HCT116 (cell line): ENCODE results near the gene CTU1.

Experiments used
- JUND ChIP-seq: IDR thresholded peaks from 2 replicates; pipeline ENCODE4 v1.6.1; 2012
- TF ChIP-seq, protein P1 (sequence below): IDR thresholded peaks from 2 replicates; pipeline ENCODE4 v1.6.1; 2012; ENCODE audit warnings: low read depth
- TF ChIP-seq, protein P2 (sequence below), 3 experiments: fragments of 200-600 bp in 1 of 3; sonication (generic) in 1 of 3; IDR thresholded peaks in 2 of 3; conservative IDR thresholded peaks in 1 of 3; 2 replicates each; pipeline ENCODE4 v1.5.1; 2012 to 2017; ENCODE audit warnings: low read depth in 2 of 3, low read length in 2 of 3, antibody characterized with exemption in 1 of 3, borderline replicate concordance in 1 of 3, control low read depth in 1 of 3, mild to moderate bottlenecking in 1 of 3, mixed read lengths in 1 of 3, mixed run types in 1 of 3, moderate library complexity in 1 of 3; ENCODE audit not compliant: insufficient read depth in 1 of 3
- TF ChIP-seq, protein P3 (sequence below): IDR thresholded peaks from 2 replicates; pipeline ENCODE4 v1.6.1; 2012

DNA sequence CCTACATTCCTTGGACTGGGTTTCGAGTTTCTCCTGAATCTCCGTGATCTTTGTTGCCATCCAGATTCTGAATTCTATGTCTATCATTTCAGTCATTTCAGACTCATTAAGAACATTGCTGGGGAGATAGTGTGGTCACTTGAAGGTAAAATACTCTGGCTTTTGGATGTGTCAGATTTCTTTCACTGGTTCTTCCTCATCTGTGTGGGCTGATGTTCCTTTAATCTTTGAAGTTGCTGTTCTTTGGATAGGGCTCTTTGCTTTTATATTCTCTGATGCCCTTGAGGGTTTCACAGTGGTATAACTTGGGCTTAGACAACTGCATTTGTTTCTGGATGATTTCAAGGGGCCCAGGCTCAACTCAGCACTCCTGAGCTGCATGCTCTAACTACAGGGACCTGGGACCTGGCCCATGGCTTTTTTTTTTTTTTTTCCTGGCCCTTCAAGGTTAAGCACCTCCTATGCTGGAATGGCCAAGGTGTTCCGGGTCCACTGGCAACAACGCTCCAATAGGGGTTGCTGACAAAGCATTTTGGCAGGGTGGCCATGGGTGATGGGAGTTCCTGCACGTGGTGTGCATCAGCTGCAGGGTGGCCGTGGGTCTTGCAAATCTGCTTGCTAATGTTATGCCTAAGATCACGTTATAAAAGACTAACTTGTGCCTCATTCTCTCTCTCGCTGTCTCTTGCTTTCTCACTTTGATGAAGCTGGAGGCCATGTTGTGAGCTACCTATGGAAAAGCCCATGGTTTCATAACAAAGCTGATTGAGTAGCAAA, 28.0 kb upstream of the CTU1 start:
- TF ChIP-seq, protein P1, sequence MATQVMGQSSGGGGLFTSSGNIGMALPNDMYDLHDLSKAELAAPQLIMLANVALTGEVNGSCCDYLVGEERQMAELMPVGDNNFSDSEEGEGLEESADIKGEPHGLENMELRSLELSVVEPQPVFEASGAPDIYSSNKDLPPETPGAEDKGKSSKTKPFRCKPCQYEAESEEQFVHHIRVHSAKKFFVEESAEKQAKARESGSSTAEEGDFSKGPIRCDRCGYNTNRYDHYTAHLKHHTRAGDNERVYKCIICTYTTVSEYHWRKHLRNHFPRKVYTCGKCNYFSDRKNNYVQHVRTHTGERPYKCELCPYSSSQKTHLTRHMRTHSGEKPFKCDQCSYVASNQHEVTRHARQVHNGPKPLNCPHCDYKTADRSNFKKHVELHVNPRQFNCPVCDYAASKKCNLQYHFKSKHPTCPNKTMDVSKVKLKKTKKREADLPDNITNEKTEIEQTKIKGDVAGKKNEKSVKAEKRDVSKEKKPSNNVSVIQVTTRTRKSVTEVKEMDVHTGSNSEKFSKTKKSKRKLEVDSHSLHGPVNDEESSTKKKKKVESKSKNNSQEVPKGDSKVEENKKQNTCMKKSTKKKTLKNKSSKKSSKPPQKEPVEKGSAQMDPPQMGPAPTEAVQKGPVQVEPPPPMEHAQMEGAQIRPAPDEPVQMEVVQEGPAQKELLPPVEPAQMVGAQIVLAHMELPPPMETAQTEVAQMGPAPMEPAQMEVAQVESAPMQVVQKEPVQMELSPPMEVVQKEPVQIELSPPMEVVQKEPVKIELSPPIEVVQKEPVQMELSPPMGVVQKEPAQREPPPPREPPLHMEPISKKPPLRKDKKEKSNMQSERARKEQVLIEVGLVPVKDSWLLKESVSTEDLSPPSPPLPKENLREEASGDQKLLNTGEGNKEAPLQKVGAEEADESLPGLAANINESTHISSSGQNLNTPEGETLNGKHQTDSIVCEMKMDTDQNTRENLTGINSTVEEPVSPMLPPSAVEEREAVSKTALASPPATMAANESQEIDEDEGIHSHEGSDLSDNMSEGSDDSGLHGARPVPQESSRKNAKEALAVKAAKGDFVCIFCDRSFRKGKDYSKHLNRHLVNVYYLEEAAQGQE = no peak
- TF ChIP-seq, protein P2, sequence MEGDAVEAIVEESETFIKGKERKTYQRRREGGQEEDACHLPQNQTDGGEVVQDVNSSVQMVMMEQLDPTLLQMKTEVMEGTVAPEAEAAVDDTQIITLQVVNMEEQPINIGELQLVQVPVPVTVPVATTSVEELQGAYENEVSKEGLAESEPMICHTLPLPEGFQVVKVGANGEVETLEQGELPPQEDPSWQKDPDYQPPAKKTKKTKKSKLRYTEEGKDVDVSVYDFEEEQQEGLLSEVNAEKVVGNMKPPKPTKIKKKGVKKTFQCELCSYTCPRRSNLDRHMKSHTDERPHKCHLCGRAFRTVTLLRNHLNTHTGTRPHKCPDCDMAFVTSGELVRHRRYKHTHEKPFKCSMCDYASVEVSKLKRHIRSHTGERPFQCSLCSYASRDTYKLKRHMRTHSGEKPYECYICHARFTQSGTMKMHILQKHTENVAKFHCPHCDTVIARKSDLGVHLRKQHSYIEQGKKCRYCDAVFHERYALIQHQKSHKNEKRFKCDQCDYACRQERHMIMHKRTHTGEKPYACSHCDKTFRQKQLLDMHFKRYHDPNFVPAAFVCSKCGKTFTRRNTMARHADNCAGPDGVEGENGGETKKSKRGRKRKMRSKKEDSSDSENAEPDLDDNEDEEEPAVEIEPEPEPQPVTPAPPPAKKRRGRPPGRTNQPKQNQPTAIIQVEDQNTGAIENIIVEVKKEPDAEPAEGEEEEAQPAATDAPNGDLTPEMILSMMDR (IDR thresholded peaks at IDR 0.05 in 2 of 3, conservative IDR thresholded peaks at IDR 0.05 in 1 of 3; ENCODE audit: borderline replicate concordance in 1 of 3, insufficient read depth in 1 of 3, low read depth in 2 of 3, low read length in 2 of 3) = no peak
- TF ChIP-seq, protein P3, sequence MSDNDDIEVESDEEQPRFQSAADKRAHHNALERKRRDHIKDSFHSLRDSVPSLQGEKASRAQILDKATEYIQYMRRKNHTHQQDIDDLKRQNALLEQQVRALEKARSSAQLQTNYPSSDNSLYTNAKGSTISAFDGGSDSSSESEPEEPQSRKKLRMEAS = no peak
- TF ChIP-seq JUND = no peak
